GM12878 (cell line): ENCODE measurements around the gene RSRC1. TPM values are rescaled to one million over a fixed set of nuclear protein-coding genes. Genes with fewer than 3 reads are reported as not detected.

Experiments
- ATAC-seq: fragments of 200-7000 bp; cut with Tn5 transposase; 3 replicates; pipeline ENCODE4 v1.9.1; 2020; ENCODE audit warnings: mild to moderate bottlenecking, moderate library complexity
- BruUV-seq: library from RNA; stranded (reverse); fragments of 400-500 nt; replicated peaks from 2 replicates; lab custom pipeline; 2021; lab: Mats Ljungman, UMichigan
- CTCF ChIA-PET: fragments of 300-600 bp; sonication (Branson Sonifier 250); formaldehyde crosslinking; extraction: SDS; loops from one replicate; lab custom pipeline; 2021; ENCODE audit warnings: inconsistent platforms; lab: Yijun Ruan, JAX
- POLR2A ChIA-PET: fragments of 350-600 bp; formaldehyde crosslinking; extraction: SDS; loops from one replicate; lab custom pipeline; 2021; ENCODE audit warnings: inconsistent platforms; lab: Charles Lee
- RAD21 ChIA-PET: fragments of 300-600 bp; sonication (Branson Sonifier 250); formaldehyde crosslinking; loops from one replicate; lab custom pipeline; 2023; ENCODE audit warnings: antibody characterized with exemption; ENCODE audit not compliant: unreplicated experiment; lab: Charles Lee
- SMC1A ChIA-PET: fragments of 300-600 bp; sonication (Branson Sonifier 250); formaldehyde crosslinking; loops from one replicate; lab custom pipeline; 2023; ENCODE audit not compliant: unreplicated experiment, uncharacterized antibody; lab: Charles Lee
- DNase-seq: peaks from one replicate; pipeline ENCODE4 v3.0.0-alpha.2; 2011; ENCODE audit warnings: low read depth, low spot score
- FAIRE-seq: peaks from 3 replicates; lab custom pipeline; 2011; peaks lifted over from hg19 to GRCh38; lab: Jason Lieb, UNC
- H2AFZ ChIP-seq: 2 replicates; pipeline ENCODE4 v1.6.0; 2011; ENCODE audit warnings: low read depth, low read length, control low read depth; ENCODE audit not compliant: control insufficient read depth
- H3K27ac ChIP-seq: 2 replicates; pipeline ENCODE4 v1.5.1; 2011; ENCODE audit warnings: control low read depth; ENCODE audit not compliant: control insufficient read depth, insufficient read depth
- H3K27me3 ChIP-seq, 2 experiments: replicated peaks in 1 of 2; 2 replicates each; pipeline versions ENCODE4 v1.6.0 to v1.6.1; 2011; ENCODE audit warnings: low read length in 1 of 2; ENCODE audit not compliant: control insufficient read depth in 2 of 2, insufficient read depth in 2 of 2
- H3K36me3 ChIP-seq, 2 experiments: 2 replicates each; pipeline ENCODE4 v1.5.1; 2011; ENCODE audit warnings: low read length in 1 of 2; ENCODE audit not compliant: control insufficient read depth in 2 of 2, insufficient read depth in 2 of 2
- H3K4me1 ChIP-seq: 2 replicates; pipeline ENCODE4 v1.6.1; 2011; ENCODE audit warnings: mild to moderate bottlenecking, low read length, moderate library complexity, mixed read lengths; ENCODE audit not compliant: control insufficient read depth, insufficient read depth
- H3K4me2 ChIP-seq: 2 replicates; pipeline ENCODE4 v1.6.0; 2011; ENCODE audit warnings: control low read depth; ENCODE audit not compliant: control insufficient read depth, insufficient read depth
- H3K4me3 ChIP-seq: fragments of 200-600 bp; sonication (generic); 2 replicates; pipeline ENCODE4 v1.5.1; 2016
- H3K79me2 ChIP-seq: 2 replicates; pipeline ENCODE4 v1.6.0; 2011; ENCODE audit warnings: low read length; ENCODE audit not compliant: control insufficient read depth, insufficient read depth
- H3K9ac ChIP-seq: 2 replicates; pipeline ENCODE4 v1.8.0; 2011; ENCODE audit warnings: low read length, control low read depth, mixed read lengths; ENCODE audit not compliant: control insufficient read depth, insufficient read depth
- H3K9me3 ChIP-seq: replicated peaks from 3 replicates; pipeline ENCODE4 v1.5.1; 2011; ENCODE audit warnings: mild to moderate bottlenecking, low read length; ENCODE audit not compliant: control insufficient read depth, insufficient read depth
- H4K20me1 ChIP-seq: 2 replicates; pipeline ENCODE4 v1.6.0; 2011; ENCODE audit not compliant: control insufficient read depth, insufficient read depth
- BRCA1 ChIP-seq: IDR thresholded peaks from 2 replicates; pipeline ENCODE4 v1.6.1; 2011; ENCODE audit warnings: low read depth, low read length, improper control_type of control experiment
- GATAD2B ChIP-seq: fragments of 450-650 bp; conservative IDR thresholded peaks from 2 replicates; pipeline ENCODE4 v1.6.1; 2017; ENCODE audit warnings: low read depth, mild to moderate bottlenecking, moderate library complexity
- HDAC2 ChIP-seq: fragments of 200-600 bp; sonication (generic); IDR thresholded peaks from 2 replicates; pipeline ENCODE4 v1.6.1; 2017
- IRF4 ChIP-seq: IDR thresholded peaks from 2 replicates; pipeline ENCODE4 v1.6.1; 2011; ENCODE audit warnings: low read depth, low read length
- JUNB ChIP-seq: IDR thresholded peaks from 2 replicates; pipeline ENCODE4 v1.6.1; 2016; ENCODE audit warnings: antibody characterized with exemption, mild to moderate bottlenecking
- NRF1 ChIP-seq: conservative IDR thresholded peaks from 2 replicates; pipeline ENCODE4 v1.6.1; 2011; ENCODE audit warnings: mild to moderate bottlenecking, low read depth, low read length, improper control_type of control experiment
- SREBF2 ChIP-seq: IDR thresholded peaks from 2 replicates; pipeline ENCODE4 v1.6.1; 2012; ENCODE audit warnings: mild to moderate bottlenecking, low read length
- SRF ChIP-seq, 2 experiments: IDR thresholded peaks; 2 replicates each; pipeline ENCODE4 v1.6.1; 2011; ENCODE audit warnings: low read depth in 2 of 2, low read length in 2 of 2, mild to moderate bottlenecking in 1 of 2, moderate library complexity in 1 of 2
- WRNIP1 ChIP-seq: IDR thresholded peaks from 2 replicates; pipeline ENCODE4 v1.6.1; 2011; ENCODE audit warnings: low read depth, low read length, improper control_type of control experiment, borderline replicate concordance
- ZZZ3 ChIP-seq: IDR thresholded peaks from 2 replicates; pipeline ENCODE4 v1.6.1; 2011; ENCODE audit warnings: low read depth; ENCODE audit not compliant: control insufficient read depth, insufficient read length
- WGBS: methylation state at CpG from one replicate; pipeline ENCODE4 v1.1.6; 2016; ENCODE audit warnings: low lambda C conversion rate; ENCODE audit not compliant: insufficient replicate concordance, insufficient coverage; ENCODE audit errors: missing lambda C conversion rate; 5-methylcytosine and 5-hydroxymethylcytosine counted together
- in situ Hi-C: fragments of 300-500 bp; cut with MboI; formaldehyde crosslinking; loops from 9 replicates; pipeline ENCODE4 v1.14.3; 2018; ENCODE audit warnings: mixed read lengths
- intact Hi-C: fragments of 100-400 bp; cut with micrococcal nuclease; formaldehyde crosslinking; loops from one replicate; pipeline ENCODE4 v1.14.2; 2022; ENCODE audit not compliant: unreplicated experiment
- polyA plus RNA-seq, 11 experiments: library from polyadenylated mRNA; depleted of rRNA in 4 of 11; unstranded in 6 of 11; stranded (reverse) in 5 of 11; fragments of >200 nt; fragmentation: Nextera tagmentation in 4 of 11; fragmentation: Illumina TruSeq in 1 of 11; extraction: Ambion mirVana in 4 of 11; extraction: Trizol in 1 of 11; gene quantifications; 1 replicate in 1 of 11; 2 replicates in 10 of 11; pipeline versions ENCODE4 v1.2.1 to v1.2.3, GENCODE V29; 2011 to 2016; ENCODE audit warnings: inconsistent platforms in 2 of 11, missing spikeins in 2 of 11, low read depth in 1 of 11
- total RNA-seq, 4 experiments: library from RNA; depleted of rRNA in 3 of 4; stranded (reverse); fragments of >200 nt in 3 of 4; fragmentation: Illumina TruSeq in 1 of 4; extraction: Trizol in 1 of 4; gene quantifications; 2 replicates each; pipeline versions ENCODE4 v1.2.1 to v1.2.3, GENCODE V29; 2013 to 2021
- TF ChIP-seq, protein P1 (sequence below): IDR thresholded peaks from 2 replicates; pipeline ENCODE4 v1.6.1; 2012; ENCODE audit warnings: low read length, inconsistent platforms
- TF ChIP-seq, protein P2 (sequence below): IDR thresholded peaks from 2 replicates; pipeline ENCODE4 v1.6.1; 2012; ENCODE audit warnings: low read depth, low read length, improper control_type of control experiment
- TF ChIP-seq, protein P3 (sequence below): IDR thresholded peaks from 2 replicates; pipeline ENCODE4 v1.6.1; 2011; ENCODE audit warnings: borderline replicate concordance, low read depth, mild to moderate bottlenecking, moderate library complexity, low read length; ENCODE audit not compliant: insufficient read depth, poor library complexity, severe bottlenecking

Gene RSRC1
- total and polyA plus RNA-seq, 10 of the 15 experiments (the other 5 are each of a cell fraction or from before 2014, with no cell fraction given): 16.4 to 85.9 (median 42.0) TPM

DNA sequence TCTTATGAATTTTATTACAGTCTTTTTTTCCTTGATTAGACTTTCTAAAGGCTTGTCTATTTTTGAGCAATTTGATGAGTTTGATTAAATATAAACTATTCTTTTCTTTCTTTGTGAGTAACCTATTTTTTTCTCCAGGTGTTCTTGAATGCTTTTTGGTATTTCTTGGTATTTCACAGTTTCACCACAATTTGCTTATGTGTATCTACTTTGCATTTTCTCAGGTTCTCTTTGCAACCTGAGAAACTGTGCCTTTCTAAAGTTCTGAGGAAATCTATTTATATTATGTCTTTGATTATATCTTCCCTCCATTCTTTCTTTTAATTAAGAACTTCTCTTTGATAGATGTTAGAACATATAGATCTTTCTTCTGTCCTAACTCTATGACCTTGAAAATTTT, 344.0 kb downstream of the RSRC1 start:
- ChIA-PET POLR2A (no interaction called here), CTCF (no interaction called here), SMC1A (no interaction called here), RAD21 (interaction anchor here (0.7 kb wide), 1 partner anchor 192 kb away, joined by 3 read pairs; no protein-coding TSS in a partner anchor)
- Histone ChIP-seq H3K4me1 (no peaks in the 10 kb centered on the region), H3K4me3 (no peak overlapping the region), H3K4me2 (no peak overlapping the region), H2AFZ (no peak overlapping the region), H4K20me1 (no peaks in the 10 kb centered on the region), H3K79me2 (no peaks in the 10 kb centered on the region), H3K27me3 (no peaks in the 10 kb centered on the region), H3K9ac (no peak overlapping the region), H3K36me3 (no peaks in the 10 kb centered on the region), H3K27ac (no peak overlapping the region), H3K9me3 (no peaks in the 10 kb centered on the region)
- FAIRE-seq (no peak), DNase-seq (no peak), ATAC-seq (no peak)
- no peak for TF ChIP-seq NRF1
- no peak for TF ChIP-seq JUNB
- TF ChIP-seq BRCA1: no peak
- in situ Hi-C loops: no loop called here
- BruUV-seq: no TSS peak
- intact Hi-C loops: no loop called here

GRCh38 chr3:158455406-158455805, 345.5 kb downstream of the RSRC1 start:
- ChIA-PET SMC1A (no interaction called here), CTCF (no interaction called here), POLR2A (no interaction called here), RAD21 (no interaction called here)
- no peak for ATAC-seq
- no peaks in the 10 kb centered on the region for H3K36me3 ChIP-seq
- in situ Hi-C loops: no loop called here
- no peak overlapping the region for H3K4me2 ChIP-seq
- no peaks in the 10 kb centered on the region for H4K20me1 ChIP-seq
- no peak for FAIRE-seq
- WGBS: 91% methylated on average over 5 of the region's 5 CpGs
- no peak overlapping the region for H2AFZ ChIP-seq
- no peaks in the 10 kb centered on the region for H3K27me3 ChIP-seq
- no peak overlapping the region for H3K27ac ChIP-seq
- no peaks in the 10 kb centered on the region for H3K4me1 ChIP-seq
- DNase-seq: no peak
- H3K4me3 ChIP-seq: no peak overlapping the region
- no TSS peak for BruUV-seq
- H3K9ac ChIP-seq: no peak overlapping the region
- intact Hi-C loops: no loop called here
- no peaks in the 10 kb centered on the region for H3K79me2 ChIP-seq
- no peaks in the 10 kb centered on the region for H3K9me3 ChIP-seq
- TF ChIP-seq IRF4 (no peak), ZZZ3 (no peak), SRF (IDR thresholded peaks at IDR 0.05; ENCODE audit: low read depth in 2 of 2, low read length in 2 of 2) (no peak), HDAC2 (no peak), GATAD2B (no peak), WRNIP1 (no peak), SREBF2 (no peak)
- TF ChIP-seq, protein P1, sequence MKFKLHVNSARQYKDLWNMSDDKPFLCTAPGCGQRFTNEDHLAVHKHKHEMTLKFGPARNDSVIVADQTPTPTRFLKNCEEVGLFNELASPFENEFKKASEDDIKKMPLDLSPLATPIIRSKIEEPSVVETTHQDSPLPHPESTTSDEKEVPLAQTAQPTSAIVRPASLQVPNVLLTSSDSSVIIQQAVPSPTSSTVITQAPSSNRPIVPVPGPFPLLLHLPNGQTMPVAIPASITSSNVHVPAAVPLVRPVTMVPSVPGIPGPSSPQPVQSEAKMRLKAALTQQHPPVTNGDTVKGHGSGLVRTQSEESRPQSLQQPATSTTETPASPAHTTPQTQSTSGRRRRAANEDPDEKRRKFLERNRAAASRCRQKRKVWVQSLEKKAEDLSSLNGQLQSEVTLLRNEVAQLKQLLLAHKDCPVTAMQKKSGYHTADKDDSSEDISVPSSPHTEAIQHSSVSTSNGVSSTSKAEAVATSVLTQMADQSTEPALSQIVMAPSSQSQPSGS: no peak
- TF ChIP-seq, protein P2, sequence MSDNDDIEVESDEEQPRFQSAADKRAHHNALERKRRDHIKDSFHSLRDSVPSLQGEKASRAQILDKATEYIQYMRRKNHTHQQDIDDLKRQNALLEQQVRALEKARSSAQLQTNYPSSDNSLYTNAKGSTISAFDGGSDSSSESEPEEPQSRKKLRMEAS: no peak
- TF ChIP-seq, protein P3, sequence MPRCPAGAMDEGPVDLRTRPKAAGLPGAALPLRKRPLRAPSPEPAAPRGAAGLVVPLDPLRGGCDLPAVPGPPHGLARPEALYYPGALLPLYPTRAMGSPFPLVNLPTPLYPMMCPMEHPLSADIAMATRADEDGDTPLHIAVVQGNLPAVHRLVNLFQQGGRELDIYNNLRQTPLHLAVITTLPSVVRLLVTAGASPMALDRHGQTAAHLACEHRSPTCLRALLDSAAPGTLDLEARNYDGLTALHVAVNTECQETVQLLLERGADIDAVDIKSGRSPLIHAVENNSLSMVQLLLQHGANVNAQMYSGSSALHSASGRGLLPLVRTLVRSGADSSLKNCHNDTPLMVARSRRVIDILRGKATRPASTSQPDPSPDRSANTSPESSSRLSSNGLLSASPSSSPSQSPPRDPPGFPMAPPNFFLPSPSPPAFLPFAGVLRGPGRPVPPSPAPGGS: no peak
